Muscle layer of colon (tissue), 2 donors: ENCODE measurements around the gene PAK4.

Source experiments
- H3K27ac ChIP-seq: one replicate; pipeline ENCODE4 v1.7.0; 2013; ENCODE audit warnings: low read depth, mild to moderate bottlenecking, low read length, moderate library complexity
- H3K27me3 ChIP-seq, 2 donors: one replicate each; pipeline ENCODE4 v1.7.0; 2013; ENCODE audit warnings: low read length in 2 of 2, mild to moderate bottlenecking in 2 of 2; ENCODE audit not compliant: insufficient read depth in 2 of 2, control insufficient read depth in 1 of 2
- H3K36me3 ChIP-seq: one replicate; pipeline ENCODE4 v1.7.0; 2013; ENCODE audit warnings: mild to moderate bottlenecking, low read length; ENCODE audit not compliant: insufficient read depth
- H3K4me1 ChIP-seq: one replicate; pipeline ENCODE4 v1.7.0; 2013; ENCODE audit warnings: mild to moderate bottlenecking, low read length; ENCODE audit not compliant: insufficient read depth
- H3K4me3 ChIP-seq, 2 donors: one replicate each; pipeline ENCODE4 v1.7.0; 2013; ENCODE audit warnings: low read length in 2 of 2, low read depth in 1 of 2, mild to moderate bottlenecking in 1 of 2, moderate library complexity in 1 of 2
- H3K9ac ChIP-seq: one replicate; pipeline ENCODE4 v1.7.0; 2013; ENCODE audit warnings: low read length
- H3K9me3 ChIP-seq: one replicate; pipeline ENCODE4 v1.7.0; 2013; ENCODE audit warnings: mild to moderate bottlenecking, low read length
- donor health status: abdominal sarcoma.
- donor health status: Adenocarcinoma of cecum.

Gene PAK4

DNA sequence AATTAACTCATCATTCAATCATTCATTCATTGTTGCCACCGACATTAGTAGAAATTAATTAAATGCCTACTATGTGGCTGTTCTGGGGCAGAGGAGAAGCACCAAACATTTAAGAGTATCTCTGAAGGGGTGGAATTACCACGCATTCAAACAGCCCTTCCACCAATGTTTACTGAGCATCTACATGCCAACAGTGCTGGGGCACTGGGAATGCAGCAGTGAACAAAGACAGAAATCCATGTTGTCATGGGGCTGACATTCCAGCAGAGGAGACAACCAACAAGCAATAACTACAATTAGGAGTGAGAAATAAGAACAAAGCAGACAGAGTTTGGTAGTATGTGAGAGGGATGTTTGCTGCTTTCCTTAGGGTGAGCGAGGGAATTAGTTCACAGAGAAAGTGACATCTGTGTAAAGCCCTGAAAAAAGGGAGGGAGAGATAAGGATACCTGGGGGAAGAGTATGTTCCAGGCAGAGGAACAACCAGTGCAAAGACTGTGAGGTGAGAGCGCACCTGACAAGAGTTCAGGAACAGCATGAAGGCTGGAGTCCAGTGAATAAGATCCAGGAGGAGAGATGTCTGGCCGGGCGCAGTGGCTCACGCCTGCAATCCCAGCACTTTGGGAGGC lies 1.3 kb upstream of the PAK4 start:
- Histone ChIP-seq H3K4me3 (no peak overlapping the region), H3K27ac (no peak overlapping the region), H3K4me1 (peaks cover 28% of the 10 kb centered on the region), H3K27me3 (no peaks in the 10 kb centered on the region), H3K9ac (no peak overlapping the region), H3K9me3 (no peaks in the 10 kb centered on the region), H3K36me3 (no peaks in the 10 kb centered on the region)

DNA sequence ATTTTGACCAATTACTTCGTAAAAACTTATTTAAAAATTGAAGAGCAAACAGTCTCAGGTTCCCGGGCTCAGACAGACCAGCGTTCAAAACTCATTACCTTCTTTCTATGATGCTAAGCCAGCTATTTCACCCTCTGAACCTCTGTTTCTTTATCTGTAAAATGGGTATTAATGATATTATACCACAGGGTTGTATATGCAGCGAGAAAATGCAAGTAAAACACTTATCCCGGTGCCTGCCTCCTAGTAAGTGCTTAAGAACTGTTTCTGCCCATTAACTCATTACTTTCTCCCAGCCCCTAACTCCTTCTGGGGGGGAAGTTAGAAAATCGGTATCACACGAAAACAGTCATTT lies 410 bp upstream of the PAK4 start:
- peak overlapping the region; percentile 36 to 83 for H3K4me3 ChIP-seq
- no peaks in the 10 kb centered on the region for H3K27me3 ChIP-seq
- no peaks in the 10 kb centered on the region for H3K9me3 ChIP-seq
- peaks cover 28% of the 10 kb centered on the region for H3K4me1 ChIP-seq
- H3K27ac ChIP-seq: peak overlapping the region; percentile 66
- no peaks in the 10 kb centered on the region for H3K36me3 ChIP-seq
- H3K9ac ChIP-seq: peak overlapping the region; percentile 65

DNA sequence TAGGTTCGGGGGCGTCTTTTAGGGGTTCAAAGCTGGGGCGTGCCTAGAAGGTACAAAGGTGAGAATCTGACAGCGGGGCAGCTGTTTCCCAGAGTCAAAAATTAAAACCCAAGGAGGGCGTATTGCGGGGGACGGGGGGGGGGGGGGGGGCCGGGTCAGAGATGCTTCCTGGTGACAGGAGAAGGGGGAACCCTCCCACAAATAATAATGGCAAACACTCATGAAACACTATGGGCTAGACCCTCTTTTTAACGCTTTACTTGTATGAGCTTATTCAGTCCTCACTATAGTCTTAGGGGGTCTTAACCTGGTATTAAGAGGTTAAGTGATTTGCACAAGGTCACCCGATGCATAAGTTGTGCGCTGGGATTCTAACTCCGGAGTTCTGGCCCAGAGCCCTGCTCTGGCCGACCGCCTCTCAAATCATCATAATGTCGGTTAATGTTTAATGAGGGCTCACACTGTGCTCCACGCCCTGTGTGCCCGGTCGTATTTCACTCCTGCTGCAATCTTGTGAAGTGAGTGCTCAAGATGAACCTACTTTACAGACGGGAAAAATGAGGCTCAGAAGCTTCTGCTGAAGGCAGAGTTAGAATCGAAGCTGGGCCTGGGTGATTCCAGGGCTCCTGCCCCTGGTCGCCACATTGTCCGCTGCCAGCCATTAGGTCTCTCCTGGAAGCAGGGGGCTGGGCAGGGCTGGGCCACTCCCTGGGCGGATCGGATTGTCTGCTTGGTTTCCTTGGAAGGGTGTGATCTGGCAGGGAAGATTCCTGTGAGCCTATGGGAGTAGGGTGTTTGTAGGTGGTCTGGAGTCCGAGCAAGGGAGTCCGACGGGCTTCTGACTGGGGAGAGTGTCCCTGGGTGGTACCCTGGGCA lies 964 bp downstream of the PAK4 start:
- H3K27ac ChIP-seq: peak overlapping the region; percentile 95
- H3K9ac ChIP-seq: peak overlapping the region; percentile 33
- H3K9me3 ChIP-seq: no peaks in the 10 kb centered on the region
- no peaks in the 10 kb centered on the region for H3K27me3 ChIP-seq
- H3K4me1 ChIP-seq: peaks cover 36% of the 10 kb centered on the region
- H3K36me3 ChIP-seq: no peaks in the 10 kb centered on the region
- peak overlapping the region; percentile 83 to 87 for H3K4me3 ChIP-seq

DNA sequence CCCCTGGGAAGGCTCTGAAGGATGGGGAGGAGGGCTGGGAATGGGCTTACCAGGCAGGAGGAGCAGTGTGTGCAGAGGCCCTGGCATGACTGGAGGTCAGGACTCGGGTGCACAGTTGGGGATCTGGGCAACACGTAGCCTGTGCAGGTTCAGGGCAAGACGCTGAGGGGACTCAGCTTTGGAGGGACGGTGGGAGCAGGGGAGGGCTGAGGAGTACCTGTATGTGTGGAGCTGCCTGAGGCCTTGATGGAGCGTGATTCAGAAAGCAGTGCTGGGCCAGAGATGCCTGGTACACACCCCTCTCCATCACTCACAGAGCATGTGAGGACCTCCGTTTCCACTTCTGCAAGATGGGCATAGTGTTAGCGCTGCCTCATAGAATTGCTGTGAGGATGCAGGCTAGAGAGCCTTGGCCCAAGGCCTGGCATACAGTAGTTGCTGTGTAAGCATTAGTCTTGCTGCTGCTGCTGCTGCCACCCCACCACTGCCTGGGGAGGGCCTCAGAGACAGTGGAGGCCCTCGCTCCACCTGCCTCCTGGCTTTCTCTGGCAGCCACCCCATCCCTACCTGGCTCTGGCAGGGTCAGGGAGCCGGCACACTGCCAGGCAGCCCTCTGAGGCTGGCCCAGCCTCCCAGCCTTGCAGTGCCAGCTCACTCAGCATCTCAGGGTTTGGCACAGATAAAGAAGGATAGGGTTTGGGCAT lies 2.4 kb downstream of the PAK4 start:
- no peaks in the 10 kb centered on the region for H3K36me3 ChIP-seq
- H3K4me3 ChIP-seq: peak overlapping the region in 1 of 2 donors; percentile 83
- H3K4me1 ChIP-seq: peaks cover 50% of the 10 kb centered on the region
- no peak overlapping the region for H3K27ac ChIP-seq
- H3K9ac ChIP-seq: no peak overlapping the region
- no peaks in the 10 kb centered on the region for H3K9me3 ChIP-seq
- H3K27me3 ChIP-seq: no peaks in the 10 kb centered on the region

DNA sequence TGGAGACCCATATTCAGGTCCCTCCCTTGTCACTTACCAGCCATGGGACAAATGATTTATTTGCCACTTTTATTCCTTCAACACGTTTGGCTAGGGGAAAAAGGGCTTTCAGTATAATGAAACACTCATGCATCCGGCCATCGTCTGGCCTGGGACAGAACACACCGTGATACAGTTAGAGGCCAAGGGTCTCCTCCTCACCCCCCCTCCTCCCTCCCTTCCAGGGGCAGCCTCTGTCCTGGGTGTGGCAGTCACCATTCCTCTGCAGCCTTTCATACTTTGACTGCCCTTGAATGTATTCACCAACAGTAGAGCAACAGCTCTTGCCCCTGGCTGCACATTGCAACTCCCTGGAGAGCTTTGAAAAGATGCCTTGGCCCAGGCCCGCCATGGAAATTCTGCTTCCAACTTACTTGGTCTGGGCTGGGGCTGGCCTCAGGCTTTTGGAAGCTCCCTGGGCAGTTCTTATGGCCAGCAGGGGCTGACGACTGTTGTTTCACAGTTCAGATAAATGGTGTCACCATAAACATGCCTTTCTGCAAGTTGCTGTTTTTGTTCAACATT lies 3.0 kb downstream of the PAK4 start:
- H3K36me3 ChIP-seq: no peaks in the 10 kb centered on the region
- H3K4me3 ChIP-seq: no peak overlapping the region
- no peak overlapping the region for H3K9ac ChIP-seq
- no peaks in the 10 kb centered on the region for H3K9me3 ChIP-seq
- no peak overlapping the region for H3K27ac ChIP-seq
- H3K4me1 ChIP-seq: peaks cover 56% of the 10 kb centered on the region
- H3K27me3 ChIP-seq: no peaks in the 10 kb centered on the region

DNA sequence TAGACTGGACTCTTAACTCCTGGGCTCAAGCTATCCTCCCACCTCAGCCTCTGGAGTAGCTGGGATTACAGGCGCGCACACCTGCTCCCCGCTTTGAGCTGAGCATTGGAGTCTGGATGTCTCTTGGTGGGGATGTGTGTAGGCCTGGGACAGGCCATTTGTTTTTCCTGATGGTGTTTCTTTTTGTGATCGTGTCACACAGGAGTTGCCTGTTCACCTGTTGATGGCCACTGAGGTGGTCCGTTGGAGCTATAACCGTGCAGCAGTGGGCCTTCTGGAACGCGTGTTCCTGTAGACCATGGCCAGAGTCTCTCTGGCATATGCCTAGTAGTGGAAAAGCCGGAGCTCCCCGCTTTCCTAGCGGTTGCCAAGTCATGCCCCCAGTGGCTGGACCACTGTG lies 3.5 kb downstream of the PAK4 start:
- Histone ChIP-seq H3K4me3 (no peak overlapping the region), H3K9ac (no peak overlapping the region), H3K27me3 (no peaks in the 10 kb centered on the region), H3K4me1 (peaks cover 58% of the 10 kb centered on the region), H3K36me3 (no peaks in the 10 kb centered on the region), H3K9me3 (no peaks in the 10 kb centered on the region), H3K27ac (no peak overlapping the region)

DNA sequence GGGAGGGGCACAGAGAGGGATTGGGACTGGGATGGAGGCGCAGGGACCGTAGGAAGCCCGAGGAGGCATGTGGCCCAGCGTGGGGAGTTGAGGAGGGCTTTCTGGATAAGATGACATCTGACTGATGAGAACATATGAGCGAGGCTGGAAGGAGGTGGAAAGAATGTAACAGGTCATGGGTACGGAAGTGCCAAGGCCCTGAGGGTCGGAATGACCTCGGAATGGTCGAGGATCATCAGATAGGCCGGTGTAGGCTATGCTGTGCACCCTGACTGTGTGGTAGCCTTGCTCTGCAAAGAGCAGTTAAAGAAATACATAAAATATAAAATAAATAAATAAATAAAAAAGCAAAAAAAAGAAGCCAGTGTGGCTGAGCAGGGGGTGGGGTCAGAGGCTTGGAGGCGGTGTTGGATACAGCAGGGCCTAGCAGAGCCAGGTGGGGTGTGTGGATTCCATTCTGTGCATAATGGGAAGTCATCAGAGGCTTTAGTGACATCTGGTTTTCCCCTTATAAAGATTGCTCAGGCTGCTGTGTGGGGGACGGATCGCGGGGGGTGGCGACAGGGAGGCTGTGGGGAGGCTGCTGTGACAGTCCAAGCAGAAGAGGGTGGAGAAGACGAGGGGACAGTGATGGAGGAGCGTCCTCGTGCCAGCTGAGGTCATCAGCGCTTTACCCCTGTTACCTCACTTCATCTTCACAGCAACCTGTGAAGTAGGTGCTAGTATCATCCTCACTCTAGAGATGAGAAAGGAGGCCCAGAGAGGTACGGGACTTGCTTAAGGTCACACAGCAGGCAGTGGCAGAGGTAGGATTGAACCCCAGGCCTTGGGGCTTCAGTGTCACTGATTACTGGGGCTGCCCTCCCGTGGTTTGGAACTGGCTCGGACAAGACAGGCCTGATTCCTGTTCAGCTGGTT lies 5.0 kb downstream of the PAK4 start:
- Histone ChIP-seq H3K4me1 (peaks cover 58% of the 10 kb centered on the region), H3K27me3 (no peaks in the 10 kb centered on the region), H3K36me3 (no peaks in the 10 kb centered on the region), H3K9me3 (no peaks in the 10 kb centered on the region), H3K27ac (no peak overlapping the region), H3K9ac (no peak overlapping the region), H3K4me3 (no peak overlapping the region)

DNA sequence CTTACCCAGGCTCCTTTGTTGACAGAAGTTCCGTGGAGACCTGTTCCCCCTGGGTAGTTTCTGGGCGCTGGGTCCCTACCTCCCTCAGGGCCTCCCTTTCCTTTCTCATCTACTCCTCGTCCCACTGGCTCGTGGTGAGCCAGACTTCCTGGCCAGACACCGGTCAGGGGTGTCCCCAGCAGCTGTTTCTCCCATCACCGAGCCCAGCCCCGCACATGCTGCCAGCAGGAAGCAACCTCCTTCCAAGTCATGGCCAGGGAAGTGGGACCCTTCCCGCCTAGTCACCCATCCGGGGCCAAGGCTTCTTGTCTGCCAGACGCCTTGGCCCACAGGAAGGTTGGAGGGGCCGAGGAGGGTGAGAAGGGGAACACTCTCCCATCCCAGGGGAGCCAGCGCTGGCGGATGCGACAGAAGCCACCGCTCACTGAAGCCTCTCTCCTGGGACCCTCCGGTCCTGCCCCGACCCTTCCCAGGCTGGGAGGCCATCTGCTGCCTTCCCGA lies 5.7 kb downstream of the PAK4 start:
- Histone ChIP-seq H3K4me3 (no peak overlapping the region), H3K27ac (no peak overlapping the region), H3K27me3 (no peaks in the 10 kb centered on the region), H3K4me1 (peaks cover 60% of the 10 kb centered on the region), H3K9ac (no peak overlapping the region), H3K36me3 (no peaks in the 10 kb centered on the region), H3K9me3 (no peaks in the 10 kb centered on the region)

DNA sequence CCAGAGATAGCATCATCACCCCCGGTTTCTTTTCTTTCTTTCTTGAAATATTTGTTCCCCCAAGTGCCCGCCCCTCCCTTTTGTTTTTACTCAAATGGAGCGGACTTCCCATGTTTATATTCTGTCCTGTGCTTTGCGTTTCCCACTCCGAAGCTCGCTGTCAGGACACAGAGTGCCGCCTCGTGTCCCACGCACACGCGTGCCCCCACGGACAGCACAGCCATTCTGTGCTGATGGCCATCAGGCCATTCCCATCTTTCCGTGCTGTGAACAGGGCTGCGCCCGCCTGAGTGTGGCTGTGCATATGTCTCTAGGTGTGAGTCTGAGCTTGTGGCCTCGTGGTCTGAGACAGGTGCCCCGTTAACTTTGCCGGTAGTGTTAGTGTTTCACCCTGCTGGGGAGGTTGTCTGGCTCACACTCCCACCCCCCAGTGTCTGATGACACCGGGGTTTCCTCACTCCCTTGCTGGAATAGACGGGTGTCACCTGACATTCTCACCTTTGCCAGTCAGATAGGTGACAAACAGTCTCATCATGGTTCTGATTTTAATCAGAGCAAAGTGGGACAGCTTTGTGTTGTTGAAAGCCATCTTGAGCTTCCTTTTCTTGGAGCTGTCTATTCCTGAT lies 6.9 kb downstream of the PAK4 start:
- Histone ChIP-seq H3K27ac (no peak overlapping the region), H3K4me1 (peaks cover 59% of the 10 kb centered on the region), H3K36me3 (no peaks in the 10 kb centered on the region), H3K9me3 (no peaks in the 10 kb centered on the region), H3K9ac (no peak overlapping the region), H3K27me3 (no peaks in the 10 kb centered on the region), H3K4me3 (no peak overlapping the region)

DNA sequence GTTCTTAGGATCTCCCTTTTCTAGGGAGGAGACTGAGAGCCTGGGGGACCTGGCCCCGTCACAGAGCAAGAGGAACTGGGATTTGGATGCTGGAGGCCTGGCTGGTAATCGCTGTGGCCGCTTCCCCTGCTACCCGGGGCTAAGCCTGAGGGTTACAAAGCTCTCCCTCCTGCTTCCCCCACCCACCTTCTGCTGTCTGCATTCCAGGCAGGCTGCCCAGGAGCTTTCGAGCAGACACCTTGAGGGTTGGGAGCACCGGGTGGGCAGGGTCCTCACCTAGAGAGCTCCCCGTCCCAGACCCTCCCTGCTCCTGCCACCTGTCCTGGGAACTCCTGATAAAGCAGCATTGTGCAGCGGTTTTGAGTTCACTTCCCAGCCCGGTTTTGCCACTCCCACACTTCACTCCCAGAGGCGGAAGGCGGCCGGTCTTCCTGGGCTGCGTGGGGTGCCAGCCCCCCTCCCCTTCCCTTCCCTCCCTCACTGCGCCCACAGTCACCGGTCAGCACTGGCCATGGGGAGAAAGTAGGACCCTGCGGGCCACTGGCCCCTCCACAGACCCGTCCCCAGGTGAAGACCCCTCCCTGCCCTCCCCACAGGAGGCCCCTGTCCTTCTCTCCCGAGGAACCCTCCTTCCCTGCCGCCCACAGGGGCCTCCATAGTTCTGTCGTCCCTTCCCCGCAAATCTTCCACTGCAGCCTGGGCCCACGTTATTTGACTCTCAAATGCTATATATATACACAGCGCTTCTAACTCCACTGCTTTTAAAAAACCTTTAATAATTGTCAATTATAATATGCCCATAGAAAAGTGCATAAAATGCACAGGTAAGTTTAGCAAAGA lies 8.1 kb downstream of the PAK4 start:
- H3K27me3 ChIP-seq: no peaks in the 10 kb centered on the region
- H3K9me3 ChIP-seq: no peaks in the 10 kb centered on the region
- no peaks in the 10 kb centered on the region for H3K36me3 ChIP-seq
- peaks cover 48% of the 10 kb centered on the region for H3K4me1 ChIP-seq
- H3K4me3 ChIP-seq: no peak overlapping the region
- H3K9ac ChIP-seq: no peak overlapping the region
- H3K27ac ChIP-seq: no peak overlapping the region
